Activated CD4-positive, alpha-beta T cell treated with anti-CD3 and anti-CD28 coated beads, Interleukin-2, amount 50 U/mL, for 1 hour (primary cell): ENCODE results near the gene RBM17.
"Not testable (repeated sequence)": the region's sequence is repeated elsewhere in the genome, so short reads cannot be mapped to it uniquely, and the experiment has no call there.

ENCODE experiments used
- DNase-seq: peaks from one replicate; pipeline ENCODE4 v3.0.0-alpha.2; 2020

RBM17 gene

DNA sequence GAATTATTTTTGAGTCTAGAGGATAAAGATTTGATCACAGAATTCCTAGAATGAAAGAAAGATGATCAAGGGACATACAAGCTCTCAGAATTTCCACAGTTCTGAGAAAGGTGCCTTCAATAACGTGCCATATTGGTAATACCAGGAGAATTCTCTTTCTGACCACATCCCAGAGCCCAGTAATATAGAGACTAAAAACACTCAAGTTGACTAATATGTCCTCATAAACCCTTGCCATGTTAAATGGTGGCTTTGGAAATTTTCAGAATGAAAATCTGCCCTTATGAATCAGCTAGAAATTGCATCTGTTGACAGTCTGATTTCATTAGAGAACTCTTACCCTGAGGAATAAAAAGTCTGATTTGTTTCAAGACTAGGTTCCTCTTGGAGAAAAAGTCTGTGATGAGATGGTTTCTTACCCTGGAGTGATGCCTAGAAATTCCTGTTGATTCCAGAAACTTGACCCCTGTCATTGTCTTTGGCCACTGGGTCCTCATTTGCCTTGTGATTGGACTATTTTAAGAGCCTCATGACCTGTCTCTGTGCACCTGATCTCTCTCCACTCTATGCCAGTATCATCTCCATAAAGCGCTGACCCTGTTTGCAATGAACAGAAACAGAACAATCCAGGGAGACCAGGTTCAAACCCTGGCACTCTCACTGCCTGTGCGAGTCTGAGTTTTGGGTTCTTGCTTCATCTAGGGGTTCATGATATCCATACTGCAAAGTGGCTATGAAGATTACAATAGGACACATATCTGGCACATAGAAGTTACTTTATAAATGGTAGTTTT, 30.0 kb upstream of the RBM17 start:
- DNase-seq: no peak

DNA sequence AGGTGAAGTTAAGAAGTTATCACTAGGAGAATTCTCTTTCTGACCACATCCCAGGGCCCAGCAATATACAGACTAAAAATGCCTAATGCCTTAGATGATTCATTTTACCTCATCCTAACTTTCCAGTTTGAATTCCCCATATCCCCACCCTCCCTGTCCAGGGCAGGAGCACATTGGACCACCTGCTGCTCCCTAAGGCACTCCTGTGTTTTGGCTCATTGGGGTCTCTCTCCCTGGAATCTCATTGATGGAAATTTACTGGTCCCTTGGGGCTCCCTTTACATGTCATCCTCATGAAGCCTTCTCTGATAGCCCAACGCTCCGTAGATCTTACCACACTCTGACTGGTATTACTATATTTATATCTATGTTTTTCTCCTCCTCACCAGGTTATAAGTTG, 29.3 kb upstream of the RBM17 start:
- DNase-seq: no peak

- DNase-seq: no peak
Observed at GRCh38 chr10:6061056-6061455, 27.8 kb upstream of the RBM17 start.

- peak; percentile 44 for DNase-seq
Observed at GRCh38 chr10:6062101-6062771, 26.6 kb upstream of the RBM17 start, which contains the start of gene IL2RA. Gene IL2RA, minus strand, starts transcription at chr10:6062367. Its CDS starts 216 bp downstream, at chr10:6062151.

- no peak for DNase-seq
Observed at GRCh38 chr10:6064119-6064518, 24.7 kb upstream of the RBM17 start.

DNA sequence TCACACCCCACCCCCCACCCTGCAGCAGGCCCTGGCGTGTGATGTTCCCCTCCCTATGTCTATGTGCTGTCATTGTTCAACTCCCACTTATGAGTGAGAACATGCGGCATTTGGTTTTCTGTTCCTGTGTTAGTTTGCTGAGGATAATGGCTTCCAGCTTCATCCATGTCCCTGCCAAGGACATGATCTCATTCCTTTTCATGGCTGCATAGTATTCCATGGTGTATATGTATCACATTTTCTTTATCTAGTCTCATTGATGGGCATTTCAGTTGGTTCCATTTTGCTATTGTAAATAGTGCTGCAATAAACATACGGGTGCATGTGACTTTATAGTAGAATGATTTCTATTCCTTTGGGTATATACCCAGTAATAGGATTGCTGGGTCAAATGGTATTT, 24.1 kb upstream of the RBM17 start:
- DNase-seq: not testable (repeated sequence)

DNA sequence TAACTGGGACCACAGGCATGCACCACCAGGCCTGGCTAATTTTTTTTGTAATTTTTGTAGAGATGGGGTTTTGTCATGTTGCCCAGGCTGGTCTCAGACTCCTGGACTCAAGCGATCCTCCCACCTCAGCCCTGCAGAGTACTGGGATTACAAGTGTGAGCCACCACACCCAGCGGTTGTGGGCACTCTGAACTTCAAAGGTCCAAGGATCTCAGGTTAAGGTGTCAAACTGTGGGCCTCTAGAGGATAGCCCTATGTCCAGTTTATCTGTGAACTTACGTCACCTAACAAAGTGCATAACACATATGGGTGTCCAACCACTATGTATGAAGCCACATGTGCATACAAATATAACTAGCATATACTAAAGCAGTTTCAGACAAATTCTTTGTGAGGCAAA, 23.4 kb upstream of the RBM17 start:
- DNase-seq: no peak

DNA sequence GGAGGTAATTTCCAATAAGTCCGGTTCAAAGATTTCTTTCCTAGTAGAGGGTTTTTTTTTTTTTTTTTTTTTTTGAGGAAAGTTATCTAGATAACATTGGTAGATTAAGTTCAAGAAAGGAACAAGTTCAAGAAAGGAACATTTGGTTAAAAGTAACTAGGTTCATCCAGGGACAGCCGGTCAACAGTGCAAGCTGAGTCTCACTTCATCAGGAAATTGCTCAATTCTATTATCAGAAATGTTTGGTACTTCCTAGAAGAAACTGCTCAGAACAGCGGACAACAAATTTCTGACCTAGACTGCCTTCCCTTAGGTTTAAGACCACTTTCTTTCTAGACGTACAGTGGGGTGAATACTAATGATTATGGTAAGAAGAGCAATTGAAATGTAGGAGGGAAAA, 23.0 kb upstream of the RBM17 start:
- no peak for DNase-seq

DNA sequence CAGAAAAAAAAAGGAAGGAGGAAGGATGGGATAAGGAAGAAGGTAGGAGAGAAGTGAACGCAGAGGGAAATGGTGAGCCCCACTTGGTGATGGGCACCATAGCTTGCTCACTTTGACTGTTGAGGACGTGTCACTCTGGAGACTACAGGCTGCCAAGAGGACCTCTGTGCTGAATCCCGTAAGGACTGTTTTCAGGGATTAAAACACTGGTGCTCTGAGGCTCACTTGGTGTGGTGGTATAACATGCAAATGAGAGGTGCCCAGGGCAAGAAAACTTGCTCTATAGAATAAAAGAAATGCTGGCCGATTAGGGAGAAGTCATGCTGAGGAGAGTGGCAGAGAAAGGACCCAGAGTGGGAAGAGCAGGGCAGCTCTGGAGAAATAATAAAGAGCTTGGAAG, 21.4 kb upstream of the RBM17 start:
- no peak for DNase-seq

- no peak for DNase-seq
Observed at GRCh38 chr10:6068006-6068405, 20.8 kb upstream of the RBM17 start.

- DNase-seq: peak; percentile 39
Observed at GRCh38 chr10:6068422-6068821, 20.4 kb upstream of the RBM17 start.

GRCh38 chr10:6069081-6069931, 19.5 kb upstream of the RBM17 start:
- DNase-seq: no peak

DNA sequence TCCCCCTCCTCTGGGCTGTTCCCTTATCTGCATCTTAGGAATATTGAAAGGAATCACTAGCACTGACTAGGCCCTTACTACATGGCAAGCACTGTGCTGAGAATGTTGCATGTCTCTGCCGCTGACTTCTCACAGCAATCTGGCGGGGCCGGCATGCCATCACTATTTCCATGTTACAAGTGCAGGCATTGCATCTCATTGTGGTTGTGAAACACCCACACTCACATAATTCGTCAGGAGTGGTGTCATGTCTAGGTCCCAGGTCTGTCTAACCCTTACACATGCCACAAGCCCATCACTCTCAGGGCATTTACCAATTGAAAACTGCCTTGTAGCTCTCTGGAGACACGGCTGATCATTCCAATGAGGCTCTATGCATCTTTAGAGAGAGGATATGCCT, 18.2 kb upstream of the RBM17 start:
- no peak for DNase-seq

GRCh38 chr10:6071181-6072175, 17.4 kb upstream of the RBM17 start:
- no peak for DNase-seq

DNA sequence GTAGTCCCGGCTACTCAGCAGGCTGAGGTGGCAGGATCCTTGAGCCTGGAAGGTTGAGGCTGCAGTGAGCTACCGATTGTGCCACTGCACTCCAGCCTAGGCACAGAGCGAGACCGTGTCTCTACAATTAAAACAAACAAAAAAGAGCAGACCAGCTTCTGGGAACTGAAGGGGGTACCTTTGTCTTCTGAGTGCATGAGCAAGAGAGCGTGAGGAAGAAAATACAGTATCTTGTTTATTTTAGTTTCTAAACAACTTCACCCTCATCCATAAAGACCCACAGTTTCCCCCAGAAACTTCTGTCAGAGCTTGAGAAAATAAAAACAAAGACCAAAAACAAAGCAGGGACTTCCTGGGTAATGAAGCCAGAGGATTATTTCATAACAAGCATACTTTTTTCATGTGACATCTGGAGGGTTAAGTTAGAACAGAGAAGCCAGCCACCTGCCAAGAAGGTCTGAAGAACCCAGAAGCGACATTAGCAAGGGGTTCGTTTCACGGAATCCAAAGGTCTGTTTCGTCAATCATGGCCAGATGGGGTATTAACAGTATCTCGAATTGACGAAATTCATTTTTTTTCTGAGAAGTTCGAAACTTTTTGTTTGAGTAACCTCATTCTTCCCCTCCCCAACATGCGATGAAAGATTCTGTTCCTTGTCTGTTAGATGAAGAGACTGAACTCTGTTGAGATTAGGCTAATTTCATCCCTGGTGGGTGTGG, 16.5 kb upstream of the RBM17 start:
- no peak for DNase-seq

DNA sequence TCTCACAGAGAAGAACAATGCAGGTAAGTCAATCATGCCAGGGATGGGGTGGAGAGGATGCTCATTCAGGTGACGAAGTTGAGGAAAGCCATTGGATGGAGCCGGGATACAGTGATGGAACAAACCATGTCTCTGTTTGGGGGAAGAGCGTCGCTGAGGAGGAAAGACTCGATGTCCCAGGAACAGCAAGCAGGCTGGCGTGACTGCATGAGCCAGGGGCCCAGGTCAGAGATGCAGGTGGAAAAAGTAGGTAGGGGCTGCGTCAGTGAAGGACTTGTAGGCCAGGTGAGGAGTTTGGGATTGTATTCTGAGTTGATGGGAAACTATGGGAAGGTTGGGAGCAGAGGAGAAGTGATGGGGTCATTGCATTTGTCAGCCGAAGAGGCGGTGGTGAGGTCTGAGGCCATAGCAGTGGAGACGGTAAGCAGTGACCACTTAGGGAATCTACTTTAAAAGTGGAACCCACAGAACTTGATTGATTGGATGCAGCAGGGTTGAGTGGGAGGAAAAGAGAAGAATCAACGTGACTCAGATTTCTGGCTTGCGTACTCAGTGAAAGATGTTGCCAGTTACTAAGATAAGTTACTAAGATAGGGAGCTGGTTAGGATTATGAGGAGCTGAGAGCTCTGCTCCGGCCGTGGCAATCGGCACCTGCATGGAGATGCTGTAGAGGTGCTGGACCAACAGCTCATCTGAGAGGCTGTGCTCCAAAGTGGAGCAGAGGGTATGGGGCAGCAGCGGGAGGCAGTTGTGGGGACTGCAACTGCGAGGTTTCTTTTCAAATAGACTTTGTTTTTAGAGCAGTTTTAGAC, 14.1 kb upstream of the RBM17 start:
- DNase-seq: no peak

- no peak for DNase-seq
Observed at GRCh38 chr10:6077071-6077675, 11.7 kb upstream of the RBM17 start.

- no peak for DNase-seq
Observed at GRCh38 chr10:6079044-6079443, 9.8 kb upstream of the RBM17 start.

DNA sequence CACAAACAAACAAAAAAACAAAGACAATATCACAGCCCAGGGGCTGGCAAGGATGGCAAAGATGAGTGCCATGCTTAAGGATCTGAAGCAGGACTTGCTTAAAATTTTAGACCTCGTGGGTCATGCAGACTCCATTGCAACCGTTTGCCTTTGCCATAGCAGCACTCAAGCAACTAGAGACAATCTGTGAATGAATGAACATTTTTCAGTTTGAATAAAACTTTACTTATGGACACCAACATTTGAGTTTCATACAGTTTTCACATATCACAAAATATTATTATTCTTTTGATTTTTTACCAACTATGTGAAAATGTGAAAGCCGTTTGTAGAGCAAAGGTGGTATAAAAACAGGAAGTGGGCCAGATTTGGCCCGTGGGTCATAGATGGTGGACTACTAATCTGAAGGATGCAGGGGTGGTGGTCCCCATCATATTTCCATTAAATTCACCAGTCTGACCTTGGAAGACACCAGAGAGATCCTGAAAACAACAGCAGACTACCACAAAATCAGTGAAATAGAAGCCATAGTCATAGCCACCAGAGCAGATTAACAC, 8.3 kb upstream of the RBM17 start:
- no peak for DNase-seq
